UCSD-AML1 (cell line): ENCODE measurements around the gene PDZK1.
"Not testable (repeated sequence)": the region's sequence is repeated elsewhere in the genome, so short reads cannot be mapped to it uniquely, and the experiment has no call there.

Experiments
- DNase-seq: peaks from one replicate; lab custom pipeline; 2025; ENCODE audit not compliant: unreplicated experiment; lab: John Stamatoyannopoulos, UW

PDZK1 gene

GRCh38 chr1:145707183-145707867 is at the start of gene PDZK1:
PDZK1 (minus strand) TSS chr1:145707368; CDS start chr1:145688021, 19,347 bp downstream.
- no peak for DNase-seq

- no peak for DNase-seq
Observed at GRCh38 chr1:145751491-145752037, 44.4 kb upstream of the PDZK1 start.

GRCh38 chr1:145750426-145750825 is 43.3 kb upstream of the PDZK1 start:
- DNase-seq, result no peak

- no peak for DNase-seq
Observed at GRCh38 chr1:145747398-145748247, 40.5 kb upstream of the PDZK1 start.

GRCh38 chr1:145740269-145740668 is 33.1 kb upstream of the PDZK1 start:
- DNase-seq, result no peak

GRCh38 chr1:145736191-145736590 is 29.0 kb upstream of the PDZK1 start:
- DNase-seq, result no peak

- DNase-seq, result no peak
Observed at GRCh38 chr1:145730900-145731299, 23.7 kb upstream of the PDZK1 start.

GRCh38 chr1:145730467-145730866 is 23.3 kb upstream of the PDZK1 start:
- DNase-seq, result no peak

- DNase-seq, result no peak
Observed at GRCh38 chr1:145729666-145730436, 22.7 kb upstream of the PDZK1 start.

GRCh38 chr1:145729196-145729595 is 22.0 kb upstream of the PDZK1 start:
- DNase-seq, result no peak

GRCh38 chr1:145726193-145726592 is 19.0 kb upstream of the PDZK1 start:
- DNase-seq, result not testable (repeated sequence)

- DNase-seq, result peak; percentile 62
Observed at GRCh38 chr1:145720878-145721671, 13.9 kb upstream of the PDZK1 start.

- no peak for DNase-seq
Observed at GRCh38 chr1:145720556-145720877, 13.3 kb upstream of the PDZK1 start.

- no peak for DNase-seq
Observed at GRCh38 chr1:145719230-145720079, 12.3 kb upstream of the PDZK1 start, which contains the start of gene CD160. CD160 (plus strand) TSS chr1:145719499; CDS start chr1:145728328, 8,829 bp downstream.

- not testable (repeated sequence) for DNase-seq
Observed at GRCh38 chr1:145718465-145718864, 11.3 kb upstream of the PDZK1 start.

- no peak for DNase-seq
Observed at GRCh38 chr1:145717833-145718232, 10.7 kb upstream of the PDZK1 start.

- DNase-seq, result no peak
Observed at GRCh38 chr1:145716641-145717345, 9.6 kb upstream of the PDZK1 start.

GRCh38 chr1:145714524-145715111 is 7.5 kb upstream of the PDZK1 start:
- no peak for DNase-seq
